Esophagus muscularis mucosa (tissue), 3 donors: ENCODE data around the gene MACROD2.

Experiments used
- POLR2A ChIP-seq: fragments of 450-650 bp; IDR thresholded peaks from one replicate; pipeline ENCODE4 v1.6.1; 2017; ENCODE audit warnings: antibody characterized with exemption, moderate library complexity, mild to moderate bottlenecking, low read depth
- POLR2AphosphoS5 ChIP-seq, 2 donors: sonication (generic); formaldehyde crosslinking; IDR thresholded peaks; one replicate each; pipeline ENCODE4 v1.6.1; 2017; ENCODE audit warnings: antibody characterized with exemption in 2 of 2
- TF ChIP-seq, protein P1 (sequence below), 3 experiments: fragments of 200-600 bp in 2 of 3; fragments of 450-650 bp in 1 of 3; sonication (generic) in 2 of 3; IDR thresholded peaks; one replicate each; pipeline ENCODE4 v1.5.1; 2017 to 2019; ENCODE audit warnings: antibody characterized with exemption in 3 of 3, mild to moderate bottlenecking in 2 of 3, moderate library complexity in 1 of 3

DNA sequence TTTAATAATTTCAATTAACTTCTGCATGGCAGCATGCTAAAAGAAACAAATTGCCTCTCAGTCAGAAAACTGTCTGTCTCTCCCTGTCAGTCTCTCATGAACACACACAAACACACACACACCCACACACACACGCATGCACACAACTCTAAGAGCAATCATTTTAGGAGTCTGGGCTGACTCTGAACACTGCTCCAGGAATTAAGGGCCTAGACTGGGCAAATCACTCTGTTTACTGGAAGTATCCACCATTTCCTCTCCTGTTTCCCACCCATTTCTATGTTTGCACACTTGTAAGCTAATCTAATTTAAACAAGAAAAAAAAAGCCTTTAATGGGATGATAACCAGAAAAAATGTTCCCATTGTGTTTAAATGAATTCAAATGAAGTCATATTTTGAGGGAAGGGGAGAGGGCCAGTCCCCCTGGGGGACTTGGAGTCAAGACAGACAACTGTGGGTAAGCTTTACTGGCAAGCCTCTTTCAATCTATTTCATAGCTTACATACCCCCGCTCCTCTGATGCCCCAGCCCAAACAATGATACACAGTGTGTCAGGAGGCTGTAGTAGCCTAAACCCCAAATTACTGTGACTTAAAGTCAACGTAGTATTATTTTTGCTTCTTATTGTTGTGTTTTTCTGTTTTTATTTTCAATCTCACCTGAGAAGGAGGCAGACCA is 789.9 kb downstream of the MACROD2 start:
- TF ChIP-seq POLR2AphosphoS5 (IDR thresholded peaks at IDR 0.05) (no peak), POLR2A (no peak)
- TF ChIP-seq, protein P1, sequence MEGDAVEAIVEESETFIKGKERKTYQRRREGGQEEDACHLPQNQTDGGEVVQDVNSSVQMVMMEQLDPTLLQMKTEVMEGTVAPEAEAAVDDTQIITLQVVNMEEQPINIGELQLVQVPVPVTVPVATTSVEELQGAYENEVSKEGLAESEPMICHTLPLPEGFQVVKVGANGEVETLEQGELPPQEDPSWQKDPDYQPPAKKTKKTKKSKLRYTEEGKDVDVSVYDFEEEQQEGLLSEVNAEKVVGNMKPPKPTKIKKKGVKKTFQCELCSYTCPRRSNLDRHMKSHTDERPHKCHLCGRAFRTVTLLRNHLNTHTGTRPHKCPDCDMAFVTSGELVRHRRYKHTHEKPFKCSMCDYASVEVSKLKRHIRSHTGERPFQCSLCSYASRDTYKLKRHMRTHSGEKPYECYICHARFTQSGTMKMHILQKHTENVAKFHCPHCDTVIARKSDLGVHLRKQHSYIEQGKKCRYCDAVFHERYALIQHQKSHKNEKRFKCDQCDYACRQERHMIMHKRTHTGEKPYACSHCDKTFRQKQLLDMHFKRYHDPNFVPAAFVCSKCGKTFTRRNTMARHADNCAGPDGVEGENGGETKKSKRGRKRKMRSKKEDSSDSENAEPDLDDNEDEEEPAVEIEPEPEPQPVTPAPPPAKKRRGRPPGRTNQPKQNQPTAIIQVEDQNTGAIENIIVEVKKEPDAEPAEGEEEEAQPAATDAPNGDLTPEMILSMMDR (IDR thresholded peaks at IDR 0.05) = no peak
